GM19455 (cell line): Measurements from ENCODE around the gene MAN1C1.
"Not testable (repeated sequence)": the region's sequence is repeated elsewhere in the genome, so short reads cannot be mapped to it uniquely, and the experiment has no call there.

Experiments used
- ATAC-seq: cut with Tn5 transposase; IDR thresholded peaks from one replicate; pipeline ENCODE4 v1.9.1; 2021; ENCODE audit not compliant: unreplicated experiment

Gene MAN1C1

GRCh38 chr1:25654109-25654660 is 37.6 kb downstream of the MAN1C1 start:
- ATAC-seq: no peak

GRCh38 chr1:25657121-25657882 is 40.7 kb downstream of the MAN1C1 start:
- no peak for ATAC-seq

GRCh38 chr1:25657883-25658760 is 41.5 kb downstream of the MAN1C1 start:
- ATAC-seq: no peak

- no peak for ATAC-seq
Measured at GRCh38 chr1:25658791-25659431, 42.3 kb downstream of the MAN1C1 start.

GRCh38 chr1:25661043-25661815 is 44.6 kb downstream of the MAN1C1 start:
- no peak for ATAC-seq

- no peak for ATAC-seq
Measured at GRCh38 chr1:25662061-25662460, 45.5 kb downstream of the MAN1C1 start.

GRCh38 chr1:25662959-25663358 is 46.4 kb downstream of the MAN1C1 start:
- ATAC-seq: not testable (repeated sequence)

- ATAC-seq: no peak
Measured at GRCh38 chr1:25664357-25665199, 48.0 kb downstream of the MAN1C1 start.

- no peak for ATAC-seq
Measured at GRCh38 chr1:25666460-25666859, 49.9 kb downstream of the MAN1C1 start.

GRCh38 chr1:25668931-25669573 is 52.5 kb downstream of the MAN1C1 start:
- no peak for ATAC-seq

- no peak for ATAC-seq
Measured at GRCh38 chr1:25669781-25670567, 53.4 kb downstream of the MAN1C1 start.

- ATAC-seq: no peak
Measured at GRCh38 chr1:25671929-25672328, 55.3 kb downstream of the MAN1C1 start.

GRCh38 chr1:25672763-25673409 is 56.3 kb downstream of the MAN1C1 start:
- no peak for ATAC-seq

- no peak for ATAC-seq
Measured at GRCh38 chr1:25673456-25673855, 56.9 kb downstream of the MAN1C1 start.

- ATAC-seq: no peak
Measured at GRCh38 chr1:25673962-25674806, 57.6 kb downstream of the MAN1C1 start.

GRCh38 chr1:25674807-25675084 is 58.2 kb downstream of the MAN1C1 start:
- ATAC-seq: no peak
